SK-N-SH (cell line): ENCODE measurements around the gene BMP7.

Experiments
- SIN3A ChIP-seq: IDR thresholded peaks from 2 replicates; pipeline ENCODE4 v1.6.1; 2012; ENCODE audit warnings: low read depth, mild to moderate bottlenecking, low read length, moderate library complexity, borderline replicate concordance
- TF ChIP-seq, protein P1 (sequence below): fragments of 200-600 bp; sonication (generic); IDR thresholded peaks from 2 replicates; pipeline ENCODE4 v1.6.1; 2017; ENCODE audit warnings: antibody characterized with exemption, mild to moderate bottlenecking, moderate library complexity
- TF ChIP-seq, protein P2 (sequence below): IDR thresholded peaks from 2 replicates; pipeline ENCODE4 v1.6.1; 2012; ENCODE audit warnings: mild to moderate bottlenecking, low read depth, low read length, moderate library complexity

DNA sequence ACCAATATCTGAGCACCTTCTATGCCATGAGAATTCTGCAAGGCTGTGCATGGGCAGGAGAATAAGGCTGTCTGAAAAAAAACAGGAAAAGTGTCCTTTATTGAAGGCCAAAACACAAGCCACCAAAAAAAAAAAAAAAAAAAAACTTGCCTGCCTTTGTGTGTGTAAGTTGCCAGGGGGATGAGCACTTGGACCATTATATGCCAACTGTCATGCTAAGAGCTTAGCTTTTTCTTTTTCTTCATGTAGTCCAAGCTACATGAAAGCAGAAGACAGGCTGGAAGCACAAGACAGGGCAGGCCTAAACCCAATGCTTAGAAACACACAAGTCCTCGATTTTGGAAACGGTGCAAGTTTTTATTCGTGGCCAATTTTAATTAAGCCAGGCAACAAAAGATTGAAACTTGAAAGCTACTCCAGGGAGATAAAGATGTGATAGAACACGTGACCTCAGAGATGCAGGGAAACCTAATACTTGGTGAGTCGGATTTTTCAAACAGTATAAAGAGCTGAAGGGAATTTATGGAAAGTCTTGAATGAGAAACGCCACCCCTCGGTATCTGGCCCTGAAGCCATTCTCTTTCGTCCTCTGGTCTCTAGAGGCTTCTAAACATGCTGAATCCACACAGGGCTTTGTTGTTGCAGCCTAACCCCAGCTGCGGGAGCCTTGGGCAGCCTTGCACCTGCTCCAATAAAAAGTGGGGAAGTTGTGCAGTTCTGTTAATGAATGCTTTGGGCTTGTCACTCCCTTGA is 8.6 kb downstream of the BMP7 start:
- TF ChIP-seq, protein P1, sequence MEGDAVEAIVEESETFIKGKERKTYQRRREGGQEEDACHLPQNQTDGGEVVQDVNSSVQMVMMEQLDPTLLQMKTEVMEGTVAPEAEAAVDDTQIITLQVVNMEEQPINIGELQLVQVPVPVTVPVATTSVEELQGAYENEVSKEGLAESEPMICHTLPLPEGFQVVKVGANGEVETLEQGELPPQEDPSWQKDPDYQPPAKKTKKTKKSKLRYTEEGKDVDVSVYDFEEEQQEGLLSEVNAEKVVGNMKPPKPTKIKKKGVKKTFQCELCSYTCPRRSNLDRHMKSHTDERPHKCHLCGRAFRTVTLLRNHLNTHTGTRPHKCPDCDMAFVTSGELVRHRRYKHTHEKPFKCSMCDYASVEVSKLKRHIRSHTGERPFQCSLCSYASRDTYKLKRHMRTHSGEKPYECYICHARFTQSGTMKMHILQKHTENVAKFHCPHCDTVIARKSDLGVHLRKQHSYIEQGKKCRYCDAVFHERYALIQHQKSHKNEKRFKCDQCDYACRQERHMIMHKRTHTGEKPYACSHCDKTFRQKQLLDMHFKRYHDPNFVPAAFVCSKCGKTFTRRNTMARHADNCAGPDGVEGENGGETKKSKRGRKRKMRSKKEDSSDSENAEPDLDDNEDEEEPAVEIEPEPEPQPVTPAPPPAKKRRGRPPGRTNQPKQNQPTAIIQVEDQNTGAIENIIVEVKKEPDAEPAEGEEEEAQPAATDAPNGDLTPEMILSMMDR = no peak
- no peak for TF ChIP-seq SIN3A
- TF ChIP-seq, protein P2, sequence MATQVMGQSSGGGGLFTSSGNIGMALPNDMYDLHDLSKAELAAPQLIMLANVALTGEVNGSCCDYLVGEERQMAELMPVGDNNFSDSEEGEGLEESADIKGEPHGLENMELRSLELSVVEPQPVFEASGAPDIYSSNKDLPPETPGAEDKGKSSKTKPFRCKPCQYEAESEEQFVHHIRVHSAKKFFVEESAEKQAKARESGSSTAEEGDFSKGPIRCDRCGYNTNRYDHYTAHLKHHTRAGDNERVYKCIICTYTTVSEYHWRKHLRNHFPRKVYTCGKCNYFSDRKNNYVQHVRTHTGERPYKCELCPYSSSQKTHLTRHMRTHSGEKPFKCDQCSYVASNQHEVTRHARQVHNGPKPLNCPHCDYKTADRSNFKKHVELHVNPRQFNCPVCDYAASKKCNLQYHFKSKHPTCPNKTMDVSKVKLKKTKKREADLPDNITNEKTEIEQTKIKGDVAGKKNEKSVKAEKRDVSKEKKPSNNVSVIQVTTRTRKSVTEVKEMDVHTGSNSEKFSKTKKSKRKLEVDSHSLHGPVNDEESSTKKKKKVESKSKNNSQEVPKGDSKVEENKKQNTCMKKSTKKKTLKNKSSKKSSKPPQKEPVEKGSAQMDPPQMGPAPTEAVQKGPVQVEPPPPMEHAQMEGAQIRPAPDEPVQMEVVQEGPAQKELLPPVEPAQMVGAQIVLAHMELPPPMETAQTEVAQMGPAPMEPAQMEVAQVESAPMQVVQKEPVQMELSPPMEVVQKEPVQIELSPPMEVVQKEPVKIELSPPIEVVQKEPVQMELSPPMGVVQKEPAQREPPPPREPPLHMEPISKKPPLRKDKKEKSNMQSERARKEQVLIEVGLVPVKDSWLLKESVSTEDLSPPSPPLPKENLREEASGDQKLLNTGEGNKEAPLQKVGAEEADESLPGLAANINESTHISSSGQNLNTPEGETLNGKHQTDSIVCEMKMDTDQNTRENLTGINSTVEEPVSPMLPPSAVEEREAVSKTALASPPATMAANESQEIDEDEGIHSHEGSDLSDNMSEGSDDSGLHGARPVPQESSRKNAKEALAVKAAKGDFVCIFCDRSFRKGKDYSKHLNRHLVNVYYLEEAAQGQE = no peak
